Measurements from ENCODE around the gene HCFC2.

Gene HCFC2

DNA sequence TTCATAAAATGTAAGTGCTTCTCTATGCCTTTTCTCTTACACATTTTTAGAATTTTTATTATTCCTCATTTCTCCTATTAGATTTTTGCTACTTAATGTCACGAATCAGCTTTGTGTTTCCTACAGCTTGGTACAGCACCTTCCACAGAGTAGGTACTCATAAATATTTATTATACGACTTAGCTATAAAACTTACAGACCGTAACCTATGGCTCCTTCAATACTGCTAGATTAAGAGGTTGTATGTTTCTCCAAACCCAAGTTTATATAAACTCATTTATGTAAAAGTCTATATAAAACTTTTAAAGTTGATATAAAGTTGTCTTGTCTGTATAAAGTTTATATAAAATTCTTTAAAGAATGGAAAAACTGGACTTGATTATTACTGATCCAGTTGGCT, 62.2 kb downstream of the HCFC2 start:
- DNase-seq = no peak

DNA sequence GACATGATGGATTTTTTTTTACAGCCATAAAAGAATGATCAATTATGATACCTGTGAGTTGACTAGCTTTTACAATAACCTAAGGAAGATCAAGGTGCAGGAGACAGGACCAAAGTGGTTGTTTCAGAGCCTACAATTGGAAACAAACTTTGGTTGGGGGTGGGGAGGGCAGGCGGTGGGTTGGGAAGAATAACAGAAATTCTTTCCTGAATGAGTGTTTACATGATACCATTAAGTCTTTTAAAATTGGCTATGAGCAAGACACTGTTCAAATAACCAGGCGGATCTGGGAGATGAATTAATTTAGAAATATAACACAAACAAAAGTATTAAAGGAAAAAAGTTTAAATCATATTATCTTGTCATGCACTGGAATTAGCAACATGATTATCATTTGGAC, 66.4 kb downstream of the HCFC2 start:
- no peak for DNase-seq

DNA sequence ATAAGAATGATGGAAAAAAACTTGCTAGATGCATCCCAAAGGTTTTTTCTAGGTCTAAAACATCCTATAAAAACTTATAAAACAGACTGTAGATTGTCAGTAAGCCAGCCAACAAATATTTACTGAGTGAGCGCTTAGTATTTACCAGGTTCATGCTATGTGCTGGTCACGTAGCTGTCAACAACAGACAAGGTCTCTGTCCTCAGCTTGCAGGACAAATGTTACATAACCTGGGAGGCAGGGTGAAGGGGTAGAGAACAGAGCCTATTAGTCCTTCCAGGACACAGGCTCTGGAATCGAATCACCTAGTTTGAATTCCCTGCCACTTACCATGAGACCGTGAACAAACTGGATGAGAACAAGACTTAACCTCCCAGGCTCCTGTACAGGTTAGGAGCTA, 67.3 kb downstream of the HCFC2 start:
- no peak for DNase-seq

DNA sequence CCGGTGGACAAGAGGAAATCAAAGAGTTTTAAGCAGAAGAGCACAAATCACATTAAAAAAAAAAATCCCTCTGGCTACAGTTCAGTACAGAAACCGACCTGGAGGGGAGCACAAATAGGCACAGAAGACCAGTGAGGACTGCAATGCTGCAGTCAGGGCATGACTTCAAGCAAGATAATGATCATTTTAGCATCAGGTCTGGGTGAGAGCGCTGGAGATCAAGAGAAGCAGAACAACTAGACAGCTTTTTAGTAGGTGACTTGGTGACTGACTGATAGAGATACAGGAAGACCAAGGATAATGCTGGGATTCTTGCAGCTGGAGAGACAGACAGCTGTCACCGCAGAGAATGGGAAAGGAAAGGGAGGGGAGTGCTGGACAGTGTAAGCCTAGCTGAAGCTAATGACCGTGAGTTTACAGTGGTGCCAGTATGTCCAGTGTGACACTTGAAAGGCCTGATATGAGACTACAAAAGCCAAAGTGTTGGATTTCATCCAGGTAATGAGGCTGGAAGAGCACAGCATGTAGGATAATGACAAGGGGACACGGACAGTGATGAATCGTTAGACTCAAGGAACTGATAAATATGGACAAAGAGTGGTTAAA, 68.1 kb downstream of the HCFC2 start:
- no peak for DNase-seq

DNA sequence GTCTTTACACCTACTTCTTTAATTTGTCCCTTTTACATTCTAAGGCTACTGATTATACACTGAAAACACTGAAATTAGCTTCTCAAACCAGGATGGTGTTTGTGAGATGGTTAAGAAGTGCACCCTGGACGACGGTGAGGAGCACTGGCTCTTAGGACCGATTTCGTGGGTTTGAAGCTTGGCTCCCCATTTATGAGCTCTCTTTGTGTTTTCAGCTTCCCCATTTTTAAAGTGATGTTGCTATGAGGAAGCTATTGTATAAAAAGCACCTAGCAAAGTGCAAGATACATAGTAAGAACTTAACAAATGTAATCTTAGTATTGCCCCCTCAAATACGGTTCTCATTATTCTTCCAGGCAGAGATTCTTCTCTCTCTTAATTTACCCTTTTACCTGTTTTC, 69.0 kb downstream of the HCFC2 start:
- no peak for DNase-seq

DNA sequence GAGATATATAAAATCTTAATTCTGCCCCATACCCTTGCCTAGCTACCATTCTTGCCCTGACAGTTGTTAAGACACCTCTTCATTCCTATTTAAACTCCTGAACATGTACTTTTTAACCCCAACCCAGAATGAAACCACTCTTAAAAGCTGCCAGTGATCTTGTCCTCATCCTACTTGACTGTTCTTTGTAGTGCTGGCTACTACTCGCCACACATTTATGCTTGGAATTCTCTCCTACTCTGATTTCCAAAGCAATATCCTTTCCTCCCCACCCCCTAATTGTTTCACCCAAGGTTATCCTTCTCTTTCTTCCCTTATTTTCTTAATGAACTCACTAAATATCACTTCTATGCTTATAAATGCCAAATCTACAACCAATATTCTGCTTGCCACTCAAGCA, 69.5 kb downstream of the HCFC2 start:
- peak; percentile 23 for DNase-seq

DNA sequence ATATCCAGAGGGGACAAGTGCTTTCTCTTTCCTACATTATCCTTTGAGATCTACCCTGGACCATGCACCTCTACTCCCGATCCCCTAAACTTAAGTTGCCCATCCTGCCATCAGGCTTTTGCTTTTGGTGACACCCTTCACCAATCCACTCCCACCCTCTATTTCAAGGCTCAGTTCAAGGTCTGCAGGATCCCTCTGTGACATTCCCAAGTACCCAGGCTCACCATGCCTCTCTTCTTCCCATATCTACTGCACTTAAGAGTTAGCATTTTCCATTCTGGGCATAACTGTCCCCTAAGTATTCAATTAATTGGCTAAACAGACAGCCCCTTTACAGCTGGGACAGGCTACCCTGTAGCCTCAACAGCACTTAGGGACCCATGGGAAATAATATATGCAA, 70.6 kb downstream of the HCFC2 start:
- DNase-seq = no peak

DNA sequence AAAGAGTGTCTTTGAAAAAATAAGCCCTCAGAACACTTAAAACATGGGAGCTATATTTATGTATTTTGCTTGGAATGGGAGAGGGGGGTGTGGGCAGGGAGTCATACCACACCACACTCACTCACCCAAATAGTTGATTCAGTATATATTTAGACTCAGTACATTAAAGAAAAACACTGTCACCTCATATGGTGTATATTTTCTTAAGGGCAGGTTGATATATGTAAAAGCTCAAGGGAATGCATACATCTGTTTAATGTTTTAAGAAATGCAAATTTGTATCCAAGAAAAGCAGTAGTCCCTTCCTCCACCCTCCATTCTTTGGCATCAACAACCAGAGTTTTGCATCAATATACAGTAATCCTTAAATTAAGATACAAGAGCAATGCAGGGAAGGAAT, 72.2 kb downstream of the HCFC2 start:
- DNase-seq = peak; percentile 40

DNA sequence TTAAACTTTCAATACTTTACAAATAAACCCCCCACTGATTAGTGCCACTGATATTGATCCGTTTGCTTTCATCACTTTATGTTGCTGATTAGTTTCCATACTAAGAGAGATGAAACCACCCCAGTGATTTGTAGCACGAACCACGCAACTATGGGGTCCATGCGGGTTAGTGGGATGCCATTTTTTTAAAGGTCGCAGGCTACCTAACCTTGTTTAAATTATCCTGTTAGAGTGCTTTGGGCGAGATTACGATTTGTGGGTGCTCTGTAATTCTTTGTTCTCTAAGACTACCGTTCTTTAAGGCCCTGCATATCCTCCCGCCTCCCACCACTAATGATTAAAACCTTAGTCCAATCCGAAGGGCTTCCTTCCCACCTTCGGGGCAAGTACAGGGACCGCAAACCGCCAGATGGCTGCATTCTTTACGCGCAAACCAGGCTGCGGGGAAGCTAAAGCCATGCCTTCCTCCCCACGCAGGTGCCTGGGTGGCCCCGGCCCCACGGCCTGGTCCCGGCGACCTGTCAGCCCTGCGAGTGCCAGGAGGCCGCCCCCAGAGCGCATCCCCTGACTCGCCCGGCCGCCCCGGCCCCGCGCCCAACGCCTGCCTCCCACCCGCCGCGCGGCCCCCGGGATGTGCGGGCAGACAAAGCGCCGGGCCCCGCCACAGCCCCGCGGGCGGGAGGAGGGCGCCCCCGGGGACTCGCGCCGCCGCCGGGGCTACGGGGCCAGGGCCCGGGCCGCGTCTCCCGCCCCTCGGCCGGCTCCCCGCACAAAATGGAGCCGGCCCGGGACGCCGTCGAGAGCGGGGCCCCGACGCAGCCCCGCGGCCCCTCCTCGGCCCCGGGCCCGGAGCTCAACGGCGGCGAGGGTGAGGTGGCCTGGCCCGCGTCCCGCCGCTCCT, 72.9 kb downstream of the HCFC2 start:
- peak; percentile 62 for DNase-seq

DNA sequence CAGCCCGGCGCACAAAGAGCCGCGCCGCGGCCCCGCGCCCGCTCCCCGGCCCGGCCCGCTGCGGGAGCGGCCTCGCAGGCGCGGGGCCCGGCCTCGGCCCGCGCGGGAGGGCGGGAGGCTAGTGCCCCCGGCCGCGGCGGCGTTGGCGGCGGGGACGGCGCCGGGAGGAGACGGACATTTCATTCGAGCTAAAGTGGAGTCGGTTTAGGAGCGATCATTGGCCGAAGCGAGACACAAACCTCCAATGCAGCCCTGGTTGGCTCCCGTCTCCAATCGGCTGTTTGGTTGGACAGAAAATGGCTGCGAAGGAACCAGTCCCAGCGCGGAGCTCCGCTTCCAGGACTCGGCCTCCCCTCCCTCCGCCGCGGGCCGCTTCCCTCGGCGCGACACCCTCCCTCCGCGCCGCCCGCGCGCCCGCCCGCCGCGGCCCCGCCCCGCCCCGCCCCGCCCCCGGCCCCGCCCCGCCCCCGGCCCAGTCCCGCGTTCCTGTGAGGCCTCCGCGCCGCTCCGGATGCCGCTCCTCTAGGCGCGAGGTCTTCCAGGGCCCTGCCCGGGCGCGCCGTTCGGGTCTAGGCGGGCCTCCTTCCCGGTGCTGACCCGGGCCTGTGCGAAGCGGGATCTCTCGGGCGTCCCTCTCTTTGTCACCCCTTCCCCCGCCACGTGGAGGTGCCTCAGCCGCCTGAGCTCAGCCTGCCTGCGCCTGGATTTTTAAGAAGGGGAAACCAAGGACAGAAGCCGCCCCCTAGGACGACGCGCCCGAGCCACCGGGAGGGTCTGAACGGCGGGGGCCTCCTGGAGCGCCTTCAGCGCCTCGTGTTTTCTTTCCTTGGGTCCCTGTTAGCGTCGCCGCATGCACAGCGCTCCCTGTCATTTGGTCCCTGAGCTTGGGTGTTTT, 73.8 kb downstream of the HCFC2 start, which contains the start of gene NFYB:
Gene NFYB, minus strand, starts transcription at position 309 of the 895 bp plus-strand sequence. CDS start 2,757 bp downstream, outside the sequence.
- peak; percentile 95 for DNase-seq

DNA sequence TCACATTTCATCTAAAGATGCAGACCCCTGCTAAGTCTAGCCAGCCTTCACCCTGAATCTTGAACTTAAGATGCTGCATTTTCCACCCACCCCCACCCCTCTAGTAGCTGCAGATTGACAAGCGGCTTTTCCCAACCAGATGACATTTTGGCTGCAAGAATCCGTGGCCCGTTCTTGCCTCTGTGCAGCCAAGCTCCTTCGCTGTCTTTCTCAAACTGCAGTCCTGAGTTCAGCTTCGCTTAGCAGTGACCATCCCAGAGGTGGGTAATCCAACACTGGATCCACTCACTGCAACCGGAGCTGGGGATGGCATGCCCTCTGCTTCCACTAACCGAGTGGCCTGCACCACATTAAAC, 74.4 kb downstream of the HCFC2 start:
- no peak for DNase-seq

DNA sequence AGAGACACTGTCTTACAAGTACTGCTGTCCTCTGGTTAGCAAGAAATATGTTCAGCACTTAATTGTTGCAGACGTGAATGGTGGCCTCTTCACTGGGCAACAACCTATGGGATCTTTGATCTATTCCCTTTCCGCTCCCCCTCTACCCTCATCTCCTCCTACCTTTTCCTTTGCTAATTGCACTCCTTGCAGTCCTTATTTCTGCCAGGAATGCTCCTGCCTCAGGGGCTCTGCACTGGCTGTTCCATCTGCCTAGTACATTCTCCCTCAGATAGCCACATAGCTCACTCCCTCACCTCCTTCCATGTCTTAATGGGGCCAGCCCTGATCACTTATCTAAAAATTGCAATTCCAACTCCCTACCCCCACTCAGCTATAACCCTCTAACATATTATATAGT, 78.2 kb downstream of the HCFC2 start:
- no peak for DNase-seq

DNA sequence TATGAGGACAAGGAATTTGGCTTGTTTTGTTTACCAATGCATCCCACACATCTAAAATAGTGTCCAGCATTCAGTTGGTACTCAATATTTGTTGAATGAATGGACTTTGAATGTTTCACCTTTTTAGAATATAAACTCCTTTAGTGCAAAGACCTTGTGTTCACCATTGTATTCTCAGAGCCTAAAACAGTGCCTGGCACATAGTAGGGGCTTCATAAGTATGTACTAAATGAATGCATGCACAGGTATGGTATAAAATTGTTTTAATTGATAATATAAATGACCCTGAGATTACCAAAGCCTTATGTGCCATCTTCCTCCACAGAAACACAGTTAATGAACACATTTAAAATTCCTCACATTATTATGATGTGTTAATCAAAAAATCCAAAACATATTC, 78.7 kb downstream of the HCFC2 start:
- no peak for DNase-seq

DNA sequence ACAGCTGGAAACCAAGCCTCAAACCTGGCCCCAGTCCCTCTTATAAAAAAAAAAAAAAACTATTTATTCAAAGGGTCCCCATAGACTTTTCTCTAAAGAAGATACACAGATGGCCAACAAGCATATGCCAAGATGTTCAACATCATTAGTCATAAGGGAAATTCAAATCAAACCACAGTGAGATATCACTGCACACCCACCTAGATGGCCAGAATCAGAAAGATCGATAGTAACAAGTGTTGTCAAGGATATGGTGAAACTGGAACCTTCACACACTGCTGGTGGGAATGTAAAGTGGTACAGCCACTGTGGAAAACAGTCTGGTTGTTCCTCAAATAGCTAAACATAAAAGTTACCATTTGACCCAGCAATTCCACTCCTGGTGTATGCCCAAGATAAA, 79.6 kb downstream of the HCFC2 start:
- DNase-seq = no peak

DNA sequence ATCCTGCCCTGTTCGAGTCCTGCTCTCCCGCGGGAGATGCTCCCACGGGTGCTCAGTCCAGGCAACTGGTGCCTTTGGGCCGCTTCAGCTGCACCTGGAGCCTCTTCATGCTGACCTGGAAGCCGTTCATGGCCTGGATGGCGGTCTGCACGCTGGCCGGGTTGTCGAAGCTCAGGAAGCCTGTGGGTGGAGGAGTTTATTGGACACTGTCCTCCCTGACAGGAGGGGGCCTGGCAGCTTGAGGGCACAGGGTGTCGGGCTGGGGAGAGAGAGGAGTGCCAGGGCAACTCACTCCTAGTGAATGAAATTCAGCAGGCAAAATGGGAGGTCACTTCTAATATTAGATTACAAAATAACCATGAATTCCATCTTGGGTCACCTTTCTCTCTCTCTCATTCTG, 83.0 kb downstream of the HCFC2 start:
- DNase-seq = no peak

DNA sequence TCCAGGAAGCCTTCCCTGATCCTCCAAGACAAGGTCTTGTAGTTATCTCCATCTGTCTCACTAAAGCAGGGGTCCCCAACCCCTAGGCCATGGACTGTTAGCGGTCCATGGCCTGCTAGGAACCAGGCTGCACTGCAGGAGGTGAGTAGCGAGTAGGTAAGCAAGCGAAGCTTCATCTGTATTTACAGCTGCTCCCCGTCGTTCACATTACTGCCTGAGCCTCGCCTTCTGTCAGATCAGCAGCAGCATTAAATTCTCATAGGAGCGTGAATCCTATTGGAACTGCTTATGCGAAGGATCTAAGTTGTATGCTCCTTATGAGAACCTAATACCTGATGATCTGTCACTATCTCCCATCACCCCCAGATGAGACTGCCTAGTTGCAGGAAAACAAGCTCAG, 86.1 kb downstream of the HCFC2 start:
- no peak for DNase-seq

DNA sequence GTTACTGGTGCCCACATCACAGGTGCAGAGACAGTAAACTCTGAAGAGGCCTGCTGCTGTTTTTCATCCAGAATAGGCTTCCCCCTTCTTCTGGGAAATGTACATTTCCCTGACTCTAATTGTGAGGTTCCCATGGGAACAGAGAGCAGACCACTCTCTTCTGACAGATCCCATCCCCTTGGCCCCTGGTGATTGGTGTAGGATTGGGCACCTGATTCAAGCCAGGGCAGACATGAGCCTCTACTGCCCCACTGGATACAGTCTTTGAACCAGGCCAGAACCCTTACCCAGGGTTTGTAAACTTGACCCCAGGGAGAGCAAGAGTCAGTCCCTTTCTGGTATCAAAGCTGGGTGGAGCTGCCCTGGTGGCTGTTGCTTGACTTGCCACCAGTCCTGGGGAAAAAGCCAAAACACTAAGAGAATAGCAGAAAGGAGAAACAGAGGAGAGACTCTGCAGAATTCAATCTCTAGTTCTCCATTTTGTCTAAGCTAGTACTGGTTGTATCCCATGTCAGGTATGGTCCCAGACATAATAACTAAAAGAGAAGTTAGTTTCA, 88.4 kb downstream of the HCFC2 start:
- DNase-seq = no peak

DNA sequence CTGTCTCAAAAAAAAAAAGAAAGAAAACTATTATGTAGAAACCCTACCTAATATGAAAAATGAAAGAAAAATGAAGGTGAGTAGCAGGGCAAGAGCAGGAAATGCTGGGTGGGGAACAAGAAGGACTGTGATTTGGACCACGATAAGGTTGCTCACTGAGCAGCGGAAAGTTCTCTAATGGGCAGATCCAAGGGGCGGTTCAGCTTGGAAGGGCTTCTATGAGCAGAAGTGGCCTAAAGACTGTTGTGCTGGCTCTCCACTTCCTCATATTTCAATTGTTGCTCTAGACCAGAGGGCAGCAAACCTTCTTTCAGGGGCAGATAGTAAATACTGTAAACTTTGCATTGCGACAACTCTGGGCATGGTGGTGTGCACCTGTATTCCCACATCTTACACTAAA, 90.0 kb downstream of the HCFC2 start:
- no peak for DNase-seq

DNA sequence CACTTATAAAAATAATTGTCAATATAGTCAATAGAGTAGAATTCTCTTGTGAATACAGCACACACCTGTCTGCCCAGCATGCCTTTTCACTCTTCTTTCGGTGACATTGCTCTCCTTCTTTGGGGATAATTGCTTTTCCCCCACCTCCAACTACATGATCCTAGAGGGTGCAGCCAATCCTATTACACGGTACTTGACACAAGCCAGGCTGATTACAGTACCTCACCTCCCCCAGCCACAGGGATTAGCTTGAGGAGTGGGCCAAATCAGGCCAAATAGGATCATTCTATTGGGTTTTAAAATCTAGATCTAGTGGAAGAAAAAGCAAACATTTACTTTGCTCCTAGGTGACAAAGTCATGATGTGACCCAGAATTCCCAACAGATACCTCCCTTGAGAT, 90.5 kb downstream of the HCFC2 start:
- no peak for DNase-seq
